ENCODE data around the gene RBBP8NL.

RBBP8NL gene

GRCh38 chr20:62446888-62447869 lies 19.8 kb upstream of the RBBP8NL start:
- no peak for TF ChIP-seq OSR1 (CRISPR knock-in tag; IDR thresholded peaks at IDR 0.05)
- TF ChIP-seq ZFP3 (CRISPR knock-in tag; IDR thresholded peaks at IDR 0.05) = no peak
- no peak for TF ChIP-seq ISL1 (CRISPR knock-in tag; IDR thresholded peaks at IDR 0.05)
- no peak for TF ChIP-seq ESRRG (CRISPR knock-in tag; IDR thresholded peaks at IDR 0.05)
- no peak for TF ChIP-seq POU6F1 (CRISPR knock-in tag; IDR thresholded peaks at IDR 0.05; ENCODE audit: borderline replicate concordance, low read depth)
- TF ChIP-seq CSRNP3 (CRISPR knock-in tag; IDR thresholded peaks at IDR 0.05) = no peak
- no peak for ATAC-seq

DNA sequence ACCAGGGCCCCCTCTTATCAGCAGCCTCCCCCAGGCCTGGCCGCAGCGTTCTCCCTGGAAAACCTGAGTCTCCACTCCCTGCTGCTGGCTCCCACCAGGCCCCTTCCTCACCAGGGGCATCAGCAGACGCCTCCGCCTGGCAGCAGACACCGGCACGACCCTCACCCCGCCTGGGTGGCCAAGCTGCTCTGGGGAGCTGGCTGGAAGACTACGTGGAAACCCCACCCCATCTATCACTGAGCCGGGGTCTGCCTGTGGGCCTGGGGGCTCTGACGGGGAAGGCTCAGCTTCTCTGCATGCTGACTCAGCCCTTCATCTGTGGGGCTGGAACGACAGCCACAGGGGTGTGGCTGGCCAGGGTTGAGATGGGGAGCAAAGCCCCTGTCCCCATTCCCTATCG lies 19.1 kb upstream of the RBBP8NL start:
- ATAC-seq = no peak

More for the DNA sequence above, 19.1 kb upstream of the RBBP8NL start:
- TF ChIP-seq ZC3H10 (CRISPR knock-in tag; IDR thresholded peaks at IDR 0.05) = no peak
- TF ChIP-seq TSHZ2 (CRISPR knock-in tag; IDR thresholded peaks at IDR 0.05) = no peak
- no peak for TF ChIP-seq BACH2 (CRISPR knock-in tag; IDR thresholded peaks at IDR 0.05; ENCODE audit: borderline replicate concordance)
- no peak for TF ChIP-seq ZFP3 (CRISPR knock-in tag; IDR thresholded peaks at IDR 0.05)
- no peak for TF ChIP-seq POU6F1 (CRISPR knock-in tag; IDR thresholded peaks at IDR 0.05; ENCODE audit: borderline replicate concordance, low read depth)
- no peak for TF ChIP-seq CSDC2 (CRISPR knock-in tag; IDR thresholded peaks at IDR 0.05)
- TF ChIP-seq RARB (CRISPR knock-in tag; IDR thresholded peaks at IDR 0.05) = no peak
- no peak for TF ChIP-seq ZNF70 (CRISPR knock-in tag; IDR thresholded peaks at IDR 0.05)
- TF ChIP-seq GLIS3 (CRISPR knock-in tag; IDR thresholded peaks at IDR 0.05) = no peak
- no peak for TF ChIP-seq CREB5 (CRISPR knock-in tag; IDR thresholded peaks at IDR 0.05; ENCODE audit: low read depth)
- no peak for TF ChIP-seq ISL1 (CRISPR knock-in tag; IDR thresholded peaks at IDR 0.05)
- no peak for TF ChIP-seq PATZ1 (CRISPR knock-in tag; IDR thresholded peaks at IDR 0.05; ENCODE audit: borderline replicate concordance)
- TF ChIP-seq OSR1 (CRISPR knock-in tag; IDR thresholded peaks at IDR 0.05) = no peak
- TF ChIP-seq ESRRG (CRISPR knock-in tag; IDR thresholded peaks at IDR 0.05) = no peak
- no peak for TF ChIP-seq ZFP30 (CRISPR knock-in tag; IDR thresholded peaks at IDR 0.05)

Data from SK-N-SH treated with all-trans-retinoic acid at 6 μM for 48 hours (cell line).